ENCODE measurements around the gene VPS8.
"Not testable (repeated sequence)": the region's sequence is repeated elsewhere in the genome, so short reads cannot be mapped to it uniquely, and the experiment has no call there.

VPS8 gene

GRCh38 chr3:184889312-184889904 lies 77.4 kb downstream of the VPS8 start:
- H3K4me1 ChIP-seq (ENCODE audit: control insufficient read depth, insufficient read depth, low read length) = no peaks in the 10 kb centered on the region
- no peak overlapping the region for H3K27ac ChIP-seq (ENCODE audit: insufficient read depth, low read depth, low read length, poor library complexity, severe bottlenecking)
- H3K4me3 ChIP-seq (ENCODE audit: insufficient read depth, low read depth, low read length) = no peak overlapping the region
- no peaks in the 10 kb centered on the region for H3K27me3 ChIP-seq (ENCODE audit: control insufficient read depth, insufficient read depth, low read length, poor library complexity, severe bottlenecking)
- no peaks in the 10 kb centered on the region for H3K36me3 ChIP-seq (ENCODE audit: control insufficient read depth, insufficient read depth, low read length)
- 83 to 91% methylated on average over 5 of the region's 6 CpGs for WGBS, 2 experiments
- no peaks in the 10 kb centered on the region for H3K9me3 ChIP-seq (ENCODE audit: control insufficient read depth, low read length)

GRCh38 chr3:184894051-184894450 lies 82.1 kb downstream of the VPS8 start:
- no peaks in the 10 kb centered on the region for H3K27me3 ChIP-seq (ENCODE audit: control insufficient read depth, insufficient read depth, low read length, poor library complexity, severe bottlenecking)
- no peaks in the 10 kb centered on the region for H3K36me3 ChIP-seq (ENCODE audit: control insufficient read depth, insufficient read depth, low read length)
- WGBS, 2 experiments = 100% methylated on average over 1 of the region's 1 CpG; no CpG with 5 or more reads in 1 of the 2 experiments
- H3K4me3 ChIP-seq (ENCODE audit: insufficient read depth, low read depth, low read length) = no peak overlapping the region
- no peaks in the 10 kb centered on the region for H3K9me3 ChIP-seq (ENCODE audit: control insufficient read depth, low read length)
- H3K27ac ChIP-seq (ENCODE audit: insufficient read depth, low read depth, low read length, poor library complexity, severe bottlenecking) = no peak overlapping the region
- no peaks in the 10 kb centered on the region for H3K4me1 ChIP-seq (ENCODE audit: control insufficient read depth, insufficient read depth, low read length)

- no peak overlapping the region for H3K4me3 ChIP-seq (ENCODE audit: insufficient read depth, low read depth, low read length)
- no peak overlapping the region for H3K27ac ChIP-seq (ENCODE audit: insufficient read depth, low read depth, low read length, poor library complexity, severe bottlenecking)
- H3K27me3 ChIP-seq (ENCODE audit: control insufficient read depth, insufficient read depth, low read length, poor library complexity, severe bottlenecking) = no peaks in the 10 kb centered on the region
- no peaks in the 10 kb centered on the region for H3K4me1 ChIP-seq (ENCODE audit: control insufficient read depth, insufficient read depth, low read length)
- no peaks in the 10 kb centered on the region for H3K9me3 ChIP-seq (ENCODE audit: control insufficient read depth, low read length)
- no peaks in the 10 kb centered on the region for H3K36me3 ChIP-seq (ENCODE audit: control insufficient read depth, insufficient read depth, low read length)
- WGBS, 2 experiments = 89 to 91% methylated on average over 4 of the region's 4 CpGs
Measured at GRCh38 chr3:184895350-184895749, 83.4 kb downstream of the VPS8 start.

- Histone ChIP-seq H3K36me3 (ENCODE audit: control insufficient read depth, insufficient read depth, low read length) (no peaks in the 10 kb centered on the region), H3K4me3 (ENCODE audit: insufficient read depth, low read depth, low read length) (no peak overlapping the region), H3K9me3 (ENCODE audit: control insufficient read depth, low read length) (no peaks in the 10 kb centered on the region), H3K27ac (ENCODE audit: insufficient read depth, low read depth, low read length, poor library complexity, severe bottlenecking) (no peak overlapping the region), H3K27me3 (ENCODE audit: control insufficient read depth, insufficient read depth, low read length, poor library complexity, severe bottlenecking) (no peaks in the 10 kb centered on the region), H3K4me1 (ENCODE audit: control insufficient read depth, insufficient read depth, low read length) (no peaks in the 10 kb centered on the region)
- 91 to 93% methylated on average over 2 of the region's 2 CpGs for WGBS, 2 experiments
Measured at GRCh38 chr3:184896336-184896735, 84.4 kb downstream of the VPS8 start.

GRCh38 chr3:184899953-184900595 lies 88.1 kb downstream of the VPS8 start:
- H3K27me3 ChIP-seq (ENCODE audit: control insufficient read depth, insufficient read depth, low read length, poor library complexity, severe bottlenecking) = no peaks in the 10 kb centered on the region
- no peaks in the 10 kb centered on the region for H3K4me1 ChIP-seq (ENCODE audit: control insufficient read depth, insufficient read depth, low read length)
- H3K4me3 ChIP-seq (ENCODE audit: insufficient read depth, low read depth, low read length) = no peak overlapping the region
- H3K36me3 ChIP-seq (ENCODE audit: control insufficient read depth, insufficient read depth, low read length) = peaks cover 3% of the 10 kb centered on the region
- 33 to 39% methylated on average over 5 of the region's 5 CpGs for WGBS, 2 experiments
- no peaks in the 10 kb centered on the region for H3K9me3 ChIP-seq (ENCODE audit: control insufficient read depth, low read length)
- no peak overlapping the region for H3K27ac ChIP-seq (ENCODE audit: insufficient read depth, low read depth, low read length, poor library complexity, severe bottlenecking)

GRCh38 chr3:184907031-184907430 lies 95.1 kb downstream of the VPS8 start:
- H3K27me3 ChIP-seq (ENCODE audit: control insufficient read depth, insufficient read depth, low read length, poor library complexity, severe bottlenecking); H3K9me3 ChIP-seq (ENCODE audit: control insufficient read depth, low read length); H3K4me3 ChIP-seq (ENCODE audit: insufficient read depth, low read depth, low read length); H3K36me3 ChIP-seq (ENCODE audit: control insufficient read depth, insufficient read depth, low read length); H3K27ac ChIP-seq (ENCODE audit: insufficient read depth, low read depth, low read length, poor library complexity, severe bottlenecking): not testable (repeated sequence)
- H3K4me1 ChIP-seq (ENCODE audit: control insufficient read depth, insufficient read depth, low read length) = peaks cover 17% of the 10 kb centered on the region
- 84 to 89% methylated on average over 4 of the region's 4 CpGs for WGBS, 2 experiments

- Histone ChIP-seq H3K27me3 (ENCODE audit: control insufficient read depth, insufficient read depth, low read length, poor library complexity, severe bottlenecking) (no peaks in the 10 kb centered on the region), H3K4me3 (ENCODE audit: insufficient read depth, low read depth, low read length) (no peak overlapping the region), H3K4me1 (ENCODE audit: control insufficient read depth, insufficient read depth, low read length) (peaks cover 17% of the 10 kb centered on the region), H3K27ac (ENCODE audit: insufficient read depth, low read depth, low read length, poor library complexity, severe bottlenecking) (peak overlapping the region; percentile 77), H3K36me3 (ENCODE audit: control insufficient read depth, insufficient read depth, low read length) (peaks cover 4% of the 10 kb centered on the region), H3K9me3 (ENCODE audit: control insufficient read depth, low read length) (no peaks in the 10 kb centered on the region)
- WGBS, 2 experiments = 76 to 80% methylated on average over 14 of the region's 14 CpGs
Measured at GRCh38 chr3:184907681-184908649, 96.0 kb downstream of the VPS8 start.

- 67% methylated on average over 4 of the region's 4 CpGs for WGBS, 2 experiments
- H3K9me3 ChIP-seq (ENCODE audit: control insufficient read depth, low read length) = no peaks in the 10 kb centered on the region
- H3K27me3 ChIP-seq (ENCODE audit: control insufficient read depth, insufficient read depth, low read length, poor library complexity, severe bottlenecking) = no peaks in the 10 kb centered on the region
- peaks cover 17% of the 10 kb centered on the region for H3K4me1 ChIP-seq (ENCODE audit: control insufficient read depth, insufficient read depth, low read length)
- H3K4me3 ChIP-seq (ENCODE audit: insufficient read depth, low read depth, low read length) = no peak overlapping the region
- H3K36me3 ChIP-seq (ENCODE audit: control insufficient read depth, insufficient read depth, low read length) = peaks cover 4% of the 10 kb centered on the region
- no peak overlapping the region for H3K27ac ChIP-seq (ENCODE audit: insufficient read depth, low read depth, low read length, poor library complexity, severe bottlenecking)
Measured at GRCh38 chr3:184908859-184909258, 96.9 kb downstream of the VPS8 start.

GRCh38 chr3:184910664-184911063 lies 98.7 kb downstream of the VPS8 start:
- 88 to 92% methylated on average over 6 of the region's 6 CpGs for WGBS, 2 experiments
- H3K27ac ChIP-seq (ENCODE audit: insufficient read depth, low read depth, low read length, poor library complexity, severe bottlenecking) = no peak overlapping the region
- no peaks in the 10 kb centered on the region for H3K27me3 ChIP-seq (ENCODE audit: control insufficient read depth, insufficient read depth, low read length, poor library complexity, severe bottlenecking)

GRCh38 chr3:184911570-184911969 lies 99.6 kb downstream of the VPS8 start:
- Histone ChIP-seq H3K9me3 (ENCODE audit: control insufficient read depth, low read length) (no peaks in the 10 kb centered on the region), H3K36me3 (ENCODE audit: control insufficient read depth, insufficient read depth, low read length) (no peaks in the 10 kb centered on the region), H3K4me1 (ENCODE audit: control insufficient read depth, insufficient read depth, low read length) (peaks cover 17% of the 10 kb centered on the region), H3K27ac (ENCODE audit: insufficient read depth, low read depth, low read length, poor library complexity, severe bottlenecking) (no peak overlapping the region), H3K27me3 (ENCODE audit: control insufficient read depth, insufficient read depth, low read length, poor library complexity, severe bottlenecking) (no peaks in the 10 kb centered on the region), H3K4me3 (ENCODE audit: insufficient read depth, low read depth, low read length) (no peak overlapping the region)
- 50 to 55% methylated on average over 4 of the region's 4 CpGs for WGBS, 2 experiments

More at GRCh38 chr3:184910664-184911063, 98.7 kb downstream of the VPS8 start:
- H3K4me1 ChIP-seq (ENCODE audit: control insufficient read depth, insufficient read depth, low read length) = peaks cover 17% of the 10 kb centered on the region
- H3K9me3 ChIP-seq (ENCODE audit: control insufficient read depth, low read length) = no peaks in the 10 kb centered on the region
- no peaks in the 10 kb centered on the region for H3K36me3 ChIP-seq (ENCODE audit: control insufficient read depth, insufficient read depth, low read length)
- H3K4me3 ChIP-seq (ENCODE audit: insufficient read depth, low read depth, low read length) = no peak overlapping the region
